ENCODE data around the gene PURA.
A peak's percentile ranks its signal among the peaks of the same experiment; 100 is the strongest.

The PURA gene

GRCh38 chr5:140113699-140114263, at the start of gene PURA:
TSS of gene PURA (plus strand) at chr5:140114109. CDS start at chr5:140114182, 73 bp downstream.
- peak; percentile 90 for FAIRE-seq
- DNase-seq (ENCODE audit: insufficient read length, low spot score), result peak; percentile 95

- FAIRE-seq (no peak), DNase-seq (ENCODE audit: insufficient read length, low spot score) (no peak)
These were observed 41.1 kb upstream of the PURA start for GRCh38 chr5:140072812-140073211.

GRCh38 chr5:140073296-140073695, 40.6 kb upstream of the PURA start:
- peak; percentile 12 for DNase-seq (ENCODE audit: insufficient read length, low spot score)
- FAIRE-seq, result no peak

GRCh38 chr5:140075371-140075770, 38.5 kb upstream of the PURA start:
- DNase-seq (ENCODE audit: insufficient read length, low spot score), result peak; percentile 15
- no peak for FAIRE-seq

- DNase-seq (ENCODE audit: insufficient read length, low spot score), result no peak
- no peak for FAIRE-seq
These were observed 37.8 kb upstream of the PURA start for GRCh38 chr5:140076142-140076541.

- no peak for FAIRE-seq
These were observed 37.1 kb upstream of the PURA start for GRCh38 chr5:140076788-140077187.

GRCh38 chr5:140083120-140083519, 30.8 kb upstream of the PURA start:
- DNase-seq (ENCODE audit: insufficient read length, low spot score) (no peak), FAIRE-seq (no peak)

More at GRCh38 chr5:140076788-140077187, 37.1 kb upstream of the PURA start:
- no peak for DNase-seq (ENCODE audit: insufficient read length, low spot score)

- no peak for DNase-seq (ENCODE audit: insufficient read length, low spot score)
- no peak for FAIRE-seq
These were observed 30.3 kb upstream of the PURA start for GRCh38 chr5:140083650-140084049.

GRCh38 chr5:140084541-140084940, 29.4 kb upstream of the PURA start:
- FAIRE-seq, result no peak
- no peak for DNase-seq (ENCODE audit: insufficient read length, low spot score)

GRCh38 chr5:140090251-140090650, 23.7 kb upstream of the PURA start:
- no peak for FAIRE-seq
- no peak for DNase-seq (ENCODE audit: insufficient read length, low spot score)

- DNase-seq (ENCODE audit: insufficient read length, low spot score) (no peak), FAIRE-seq (no peak)
These were observed 20.7 kb upstream of the PURA start for GRCh38 chr5:140093179-140093578.

GRCh38 chr5:140093866-140094265, 20.0 kb upstream of the PURA start:
- FAIRE-seq, result no peak
- DNase-seq (ENCODE audit: insufficient read length, low spot score), result no peak

- DNase-seq (ENCODE audit: insufficient read length, low spot score) (no peak), FAIRE-seq (no peak)
These were observed 19.0 kb upstream of the PURA start for GRCh38 chr5:140094889-140095288.

GRCh38 chr5:140101179-140101578, 12.7 kb upstream of the PURA start:
- no peak for FAIRE-seq
- no peak for DNase-seq (ENCODE audit: insufficient read length, low spot score)

- DNase-seq (ENCODE audit: insufficient read length, low spot score) (no peak), FAIRE-seq (no peak)
These were observed 10.8 kb upstream of the PURA start for GRCh38 chr5:140103154-140103553.

- DNase-seq (ENCODE audit: insufficient read length, low spot score), result no peak
- FAIRE-seq, result no peak
These were observed 9.8 kb upstream of the PURA start for GRCh38 chr5:140104100-140104499.

GRCh38 chr5:140106101-140106500, 7.8 kb upstream of the PURA start:
- DNase-seq (ENCODE audit: insufficient read length, low spot score) (no peak), FAIRE-seq (no peak)

GRCh38 chr5:140106805-140107311, 7.1 kb upstream of the PURA start:
- DNase-seq (ENCODE audit: insufficient read length, low spot score) (no peak), FAIRE-seq (no peak)

- DNase-seq (ENCODE audit: insufficient read length, low spot score) (peak; percentile 87), FAIRE-seq (peak; percentile 92)
These were observed 6.4 kb upstream of the PURA start for GRCh38 chr5:140107312-140108092.

GRCh38 chr5:140108093-140109017, 5.6 kb upstream of the PURA start:
- no peak for DNase-seq (ENCODE audit: insufficient read length, low spot score)
- no peak for FAIRE-seq

Data from HTR-8/SVneo (cell line).